Measurements from ENCODE around the gene WNT7B.

WNT7B gene

GRCh38 chr22:45980761-45981160 is 3.8 kb upstream of the WNT7B start:
- Histone ChIP-seq H3K36me3 (ENCODE audit: control insufficient read depth, insufficient read depth, low read length) (no peaks in the 10 kb centered on the region), H3K9ac (ENCODE audit: low read length) (no peak overlapping the region), H3K27me3 (ENCODE audit: control insufficient read depth, insufficient read depth, low read length) (peaks cover 17% of the 10 kb centered on the region), H3K4me3 (ENCODE audit: low read length) (no peak overlapping the region), H3K27ac (ENCODE audit: low read depth, low read length) (no peak overlapping the region), H3K4me1 (ENCODE audit: control insufficient read depth, insufficient read depth, low read length) (peaks cover 2% of the 10 kb centered on the region)

- Histone ChIP-seq H3K36me3 (ENCODE audit: control insufficient read depth, insufficient read depth, low read length) (no peaks in the 10 kb centered on the region), H3K27ac (ENCODE audit: low read depth, low read length) (no peak overlapping the region), H3K4me1 (ENCODE audit: control insufficient read depth, insufficient read depth, low read length) (peaks cover 2% of the 10 kb centered on the region), H3K27me3 (ENCODE audit: control insufficient read depth, insufficient read depth, low read length) (peaks cover 22% of the 10 kb centered on the region), H3K4me3 (ENCODE audit: low read length) (no peak overlapping the region), H3K9ac (ENCODE audit: low read length) (no peak overlapping the region)
These were observed 3.3 kb upstream of the WNT7B start for GRCh38 chr22:45980268-45980570.

GRCh38 chr22:45978275-45978713 is 1.3 kb upstream of the WNT7B start:
- H3K9ac ChIP-seq (ENCODE audit: low read length), result no peak overlapping the region
- peaks cover 2% of the 10 kb centered on the region for H3K4me1 ChIP-seq (ENCODE audit: control insufficient read depth, insufficient read depth, low read length)
- peaks cover 40% of the 10 kb centered on the region for H3K27me3 ChIP-seq (ENCODE audit: control insufficient read depth, insufficient read depth, low read length)
- no peaks in the 10 kb centered on the region for H3K36me3 ChIP-seq (ENCODE audit: control insufficient read depth, insufficient read depth, low read length)
- peak overlapping the region; percentile 65 for H3K4me3 ChIP-seq (ENCODE audit: low read length)
- no peak overlapping the region for H3K27ac ChIP-seq (ENCODE audit: low read depth, low read length)

GRCh38 chr22:45977551-45978274 is 751 bp upstream of the WNT7B start:
- H3K27ac ChIP-seq (ENCODE audit: low read depth, low read length), result no peak overlapping the region
- no peak overlapping the region for H3K9ac ChIP-seq (ENCODE audit: low read length)
- H3K27me3 ChIP-seq (ENCODE audit: control insufficient read depth, insufficient read depth, low read length), result peaks cover 45% of the 10 kb centered on the region
- H3K36me3 ChIP-seq (ENCODE audit: control insufficient read depth, insufficient read depth, low read length), result no peaks in the 10 kb centered on the region
- H3K4me3 ChIP-seq (ENCODE audit: low read length), result no peak overlapping the region
- H3K4me1 ChIP-seq (ENCODE audit: control insufficient read depth, insufficient read depth, low read length), result peaks cover 2% of the 10 kb centered on the region

GRCh38 chr22:45976254-45977002 is 534 bp downstream of the WNT7B start:
- Histone ChIP-seq H3K36me3 (ENCODE audit: control insufficient read depth, insufficient read depth, low read length) (no peaks in the 10 kb centered on the region), H3K27me3 (ENCODE audit: control insufficient read depth, insufficient read depth, low read length) (peaks cover 52% of the 10 kb centered on the region), H3K9ac (ENCODE audit: low read length) (no peak overlapping the region), H3K27ac (ENCODE audit: low read depth, low read length) (no peak overlapping the region), H3K4me3 (ENCODE audit: low read length) (peak overlapping the region; percentile 27), H3K4me1 (ENCODE audit: control insufficient read depth, insufficient read depth, low read length) (peaks cover 2% of the 10 kb centered on the region)

- Histone ChIP-seq H3K36me3 (ENCODE audit: control insufficient read depth, insufficient read depth, low read length) (no peaks in the 10 kb centered on the region), H3K27me3 (ENCODE audit: control insufficient read depth, insufficient read depth, low read length) (peaks cover 55% of the 10 kb centered on the region), H3K9ac (ENCODE audit: low read length) (no peak overlapping the region), H3K4me3 (ENCODE audit: low read length) (no peak overlapping the region), H3K27ac (ENCODE audit: low read depth, low read length) (no peak overlapping the region), H3K4me1 (ENCODE audit: control insufficient read depth, insufficient read depth, low read length) (peaks cover 2% of the 10 kb centered on the region)
These were observed 1.5 kb downstream of the WNT7B start for GRCh38 chr22:45975164-45976161.

- Histone ChIP-seq H3K4me3 (ENCODE audit: low read length) (no peak overlapping the region), H3K27ac (ENCODE audit: low read depth, low read length) (no peak overlapping the region), H3K9ac (ENCODE audit: low read length) (no peak overlapping the region), H3K27me3 (ENCODE audit: control insufficient read depth, insufficient read depth, low read length) (peaks cover 59% of the 10 kb centered on the region), H3K36me3 (ENCODE audit: control insufficient read depth, insufficient read depth, low read length) (no peaks in the 10 kb centered on the region), H3K4me1 (ENCODE audit: control insufficient read depth, insufficient read depth, low read length) (peaks cover 2% of the 10 kb centered on the region)
These were observed 2.5 kb downstream of the WNT7B start for GRCh38 chr22:45974498-45974897.

GRCh38 chr22:45972889-45973253 is 4.1 kb downstream of the WNT7B start:
- peaks cover 64% of the 10 kb centered on the region for H3K27me3 ChIP-seq (ENCODE audit: control insufficient read depth, insufficient read depth, low read length)
- H3K4me3 ChIP-seq (ENCODE audit: low read length), result no peak overlapping the region
- H3K27ac ChIP-seq (ENCODE audit: low read depth, low read length), result no peak overlapping the region
- H3K9ac ChIP-seq (ENCODE audit: low read length), result no peak overlapping the region
- no peaks in the 10 kb centered on the region for H3K36me3 ChIP-seq (ENCODE audit: control insufficient read depth, insufficient read depth, low read length)
- no peaks in the 10 kb centered on the region for H3K4me1 ChIP-seq (ENCODE audit: control insufficient read depth, insufficient read depth, low read length)

- Histone ChIP-seq H3K27me3 (ENCODE audit: control insufficient read depth, insufficient read depth, low read length) (peaks cover 58% of the 10 kb centered on the region), H3K27ac (ENCODE audit: low read depth, low read length) (no peak overlapping the region), H3K4me1 (ENCODE audit: control insufficient read depth, insufficient read depth, low read length) (no peaks in the 10 kb centered on the region), H3K36me3 (ENCODE audit: control insufficient read depth, insufficient read depth, low read length) (no peaks in the 10 kb centered on the region), H3K4me3 (ENCODE audit: low read length) (no peak overlapping the region), H3K9ac (ENCODE audit: low read length) (no peak overlapping the region)
These were observed 4.7 kb downstream of the WNT7B start for GRCh38 chr22:45972091-45972888.

- Histone ChIP-seq H3K4me3 (ENCODE audit: low read length) (peak overlapping the region; percentile 18), H3K4me1 (ENCODE audit: control insufficient read depth, insufficient read depth, low read length) (no peaks in the 10 kb centered on the region), H3K27ac (ENCODE audit: low read depth, low read length) (no peak overlapping the region), H3K27me3 (ENCODE audit: control insufficient read depth, insufficient read depth, low read length) (peaks cover 58% of the 10 kb centered on the region), H3K36me3 (ENCODE audit: control insufficient read depth, insufficient read depth, low read length) (no peaks in the 10 kb centered on the region), H3K9ac (ENCODE audit: low read length) (no peak overlapping the region)
These were observed 5.4 kb downstream of the WNT7B start for GRCh38 chr22:45971408-45972028.

- Histone ChIP-seq H3K27ac (ENCODE audit: low read depth, low read length) (no peak overlapping the region), H3K27me3 (ENCODE audit: control insufficient read depth, insufficient read depth, low read length) (peaks cover 57% of the 10 kb centered on the region), H3K4me3 (ENCODE audit: low read length) (no peak overlapping the region), H3K4me1 (ENCODE audit: control insufficient read depth, insufficient read depth, low read length) (no peaks in the 10 kb centered on the region), H3K36me3 (ENCODE audit: control insufficient read depth, insufficient read depth, low read length) (no peaks in the 10 kb centered on the region), H3K9ac (ENCODE audit: low read length) (no peak overlapping the region)
These were observed 6.1 kb downstream of the WNT7B start for GRCh38 chr22:45970705-45971407.

Data from rectal smooth muscle tissue (tissue), 1 donor.